SK-N-SH (cell line): ENCODE data around the gene RELB. TPM values are rescaled to one million over a fixed set of nuclear protein-coding genes. Genes with fewer than 3 reads are reported as not detected.

Experiments used
- CTCF ChIA-PET: fragments of 300-600, 350-600 bp; formaldehyde crosslinking; extraction: SDS; loops from one replicate; lab custom pipeline; 2021; lab: Yijun Ruan, JAX
- POLR2A ChIA-PET: fragments of 350-600 bp; sonication (Branson Sonifier 250); formaldehyde crosslinking; extraction: SDS; loops from one replicate; lab custom pipeline; 2020; ENCODE audit warnings: antibody characterized with exemption, inconsistent platforms; lab: Yijun Ruan, JAX
- DNase-seq: peaks from one replicate; pipeline ENCODE4 v3.0.0; 2012
- H2AFZ ChIP-seq: fragments of 200-600 bp; sonication (generic); 2 replicates; pipeline ENCODE4 v1.8.1; 2016; ENCODE audit warnings: antibody characterized with exemption, mild to moderate bottlenecking, low read depth
- H3F3A ChIP-seq: fragments of 200-600 bp; sonication (generic); replicated peaks from 2 replicates; pipeline ENCODE3; 2016; ENCODE audit warnings: antibody characterized with exemption, mild to moderate bottlenecking; ENCODE audit not compliant: insufficient read depth
- H3K27ac ChIP-seq, 2 experiments: fragments of 200-500 bp in 1 of 2; fragments of 200-600 bp in 1 of 2; sonication (Bioruptor generic) in 1 of 2; sonication (generic), shearing (Covaris generic) in 1 of 2; 2 replicates each; pipeline versions ENCODE4 v1.5.1 to v1.6.1; 2014 to 2016; ENCODE audit warnings: low read depth in 2 of 2, inconsistent platforms in 1 of 2, low read length in 1 of 2, mild to moderate bottlenecking in 1 of 2, mixed read lengths in 1 of 2
- H3K27me3 ChIP-seq: fragments of 200-600 bp; sonication (generic), shearing (Covaris generic); 2 replicates; pipeline ENCODE4 v1.6.1; 2016; ENCODE audit warnings: mixed run types; ENCODE audit not compliant: insufficient read depth
- H3K36me3 ChIP-seq, 2 experiments: fragments of 200-500 bp in 1 of 2; fragments of 200-600 bp in 1 of 2; sonication (Bioruptor generic) in 1 of 2; sonication (generic) in 1 of 2; replicated peaks in 1 of 2; 2 replicates each; pipeline versions ENCODE3 to v1.5.1; 2014 to 2016; ENCODE audit warnings: low read length in 1 of 2, mild to moderate bottlenecking in 1 of 2; ENCODE audit not compliant: insufficient read depth in 2 of 2, control insufficient read depth in 1 of 2
- H3K4me1 ChIP-seq, 2 experiments: fragments of 200-500 bp in 1 of 2; fragments of 200-600 bp in 1 of 2; sonication (Bioruptor generic) in 1 of 2; sonication (generic), shearing (Covaris generic) in 1 of 2; 2 replicates each; pipeline versions ENCODE4 v1.5.1 to v1.6.1; 2014 to 2016; ENCODE audit warnings: low read depth in 1 of 2, low read length in 1 of 2, mixed run types in 1 of 2; ENCODE audit not compliant: insufficient read depth in 2 of 2, control insufficient read depth in 1 of 2
- H3K4me2 ChIP-seq: fragments of 200-600 bp; sonication (generic), shearing (Covaris generic); 2 replicates; pipeline ENCODE4 v1.6.1; 2017; ENCODE audit warnings: mixed run types
- H3K4me3 ChIP-seq, 2 experiments: fragments of 200-500 bp in 1 of 2; fragments of 200-600 bp in 1 of 2; sonication (Bioruptor generic) in 1 of 2; sonication (generic), shearing (Covaris generic) in 1 of 2; 2 replicates each; pipeline versions ENCODE4 v1.5.1 to v1.8.1; 2014 to 2016; ENCODE audit warnings: low read depth in 2 of 2, inconsistent platforms in 1 of 2, low read length in 1 of 2, mild to moderate bottlenecking in 1 of 2, mixed read lengths in 1 of 2, moderate library complexity in 1 of 2
- H3K79me2 ChIP-seq: fragments of 200-600 bp; sonication (generic); 2 replicates; pipeline ENCODE4 v1.8.1; 2017; ENCODE audit warnings: mild to moderate bottlenecking; ENCODE audit not compliant: insufficient read depth
- H3K9ac ChIP-seq: fragments of 200-600 bp; sonication (generic); 2 replicates; pipeline ENCODE4 v1.6.1; 2017; ENCODE audit warnings: mixed run types
- H3K9me2 ChIP-seq: fragments of 200-600 bp; sonication (generic); 2 replicates; pipeline ENCODE4 v1.6.1; 2017; ENCODE audit warnings: mixed run types
- H3K9me3 ChIP-seq: fragments of 200-600 bp; sonication (generic); 2 replicates; pipeline ENCODE4 v1.6.1; 2017; ENCODE audit warnings: mixed run types, mild to moderate bottlenecking, moderate library complexity
- H4K20me1 ChIP-seq: fragments of 200-600 bp; sonication (generic); 2 replicates; pipeline ENCODE4 v1.6.1; 2017; ENCODE audit warnings: mild to moderate bottlenecking, mixed run types; ENCODE audit not compliant: insufficient read depth
- FOSL2 ChIP-seq: IDR thresholded peaks from 2 replicates; pipeline ENCODE4 v1.4.0; 2012; ENCODE audit warnings: low read depth, mild to moderate bottlenecking, moderate library complexity, borderline replicate concordance
- GABPA ChIP-seq: IDR thresholded peaks from 2 replicates; pipeline ENCODE4 v1.4.0; 2012; ENCODE audit warnings: low read depth, mild to moderate bottlenecking
- SIN3A ChIP-seq: IDR thresholded peaks from 2 replicates; pipeline ENCODE4 v1.6.1; 2012; ENCODE audit warnings: low read depth, mild to moderate bottlenecking, low read length, moderate library complexity, borderline replicate concordance
- WGBS: methylation state at CpG from one replicate; pipeline ENCODE4 v1.1.6; 2017; ENCODE audit warnings: low lambda C conversion rate; 5-methylcytosine and 5-hydroxymethylcytosine counted together
- polyA plus RNA-seq, 3 experiments: library from polyadenylated mRNA; depleted of rRNA; stranded (reverse); fragments of >200 nt; gene quantifications; 2 replicates each; pipeline ENCODE4 v1.2.3, GENCODE V29; 2012
- TF ChIP-seq, protein P1 (sequence below): fragments of 150-350 bp; IDR thresholded peaks from 2 replicates; pipeline ENCODE4 v1.6.1; 2017; ENCODE audit warnings: antibody characterized with exemption, low read length, low read depth, borderline replicate concordance
- TF ChIP-seq, protein P2 (sequence below): IDR thresholded peaks from 2 replicates; pipeline ENCODE4 v1.4.0; 2012; ENCODE audit warnings: low read depth, borderline replicate concordance

The RELB gene
- polyA plus RNA-seq, 1 of the 3 experiments (the other 2 are of a cell fraction), result 12.6 TPM

DNA sequence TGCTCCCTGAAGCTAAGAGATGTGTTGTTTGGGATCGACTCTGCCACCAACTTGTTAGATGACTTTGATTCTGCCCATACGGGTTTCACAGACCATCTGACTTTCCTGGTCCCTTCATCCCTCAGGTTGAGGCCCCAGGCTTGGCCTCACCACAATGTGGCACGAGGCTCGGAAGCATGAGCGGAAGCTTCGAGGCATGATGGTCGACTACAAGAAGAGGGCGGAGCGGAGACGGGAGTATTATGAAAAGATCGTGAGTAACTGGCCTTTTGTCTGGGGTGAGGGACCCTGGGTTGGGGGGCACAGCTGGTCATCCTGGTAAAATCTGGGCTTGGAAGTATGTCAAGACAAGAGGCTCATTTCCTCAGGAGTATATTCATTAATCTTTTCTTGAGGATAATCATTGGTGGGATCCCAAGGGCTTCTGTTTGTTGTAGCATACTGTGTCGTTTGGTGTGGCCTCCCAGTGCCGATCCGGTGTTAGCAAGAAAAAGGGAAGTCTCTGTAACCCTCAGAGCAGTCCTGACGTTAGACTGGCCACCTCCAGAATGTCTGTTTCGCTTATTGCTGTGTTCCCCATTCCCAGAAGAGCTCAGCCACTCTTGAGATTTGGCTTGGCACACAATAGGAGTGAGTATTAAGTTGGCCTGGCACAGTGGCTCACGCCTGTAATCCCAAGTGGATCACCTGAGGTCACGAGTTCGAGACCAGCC, 39.0 kb downstream of the RELB start:
- Histone ChIP-seq H4K20me1 (peaks cover 55% of the 10 kb centered on the region), H3K36me3 (peaks cover 38 to 42% of the 10 kb centered on the region in 2 experiments)

DNA sequence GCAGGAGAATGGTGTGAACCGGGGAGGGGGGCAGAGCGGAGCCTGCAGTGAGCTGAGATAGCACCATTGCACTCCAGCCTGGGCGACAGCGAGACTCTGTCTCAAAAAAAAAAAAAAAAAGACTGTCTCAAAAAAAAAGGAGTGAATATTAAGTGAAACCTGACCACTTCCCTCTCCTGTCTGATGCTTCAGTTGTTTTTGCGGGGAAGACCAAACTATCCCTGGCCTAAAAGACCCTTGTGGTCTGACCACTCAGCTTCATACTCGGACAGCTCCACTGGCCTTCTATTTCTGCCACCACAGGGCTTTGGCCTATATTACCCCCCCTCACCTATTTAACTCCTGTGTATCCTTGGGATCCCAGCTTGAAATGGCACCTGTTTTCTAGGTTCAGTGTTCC, 39.9 kb downstream of the RELB start:
- Histone ChIP-seq H4K20me1 (peaks cover 64% of the 10 kb centered on the region), H3K79me2 (peaks cover 73% of the 10 kb centered on the region), H3K9me3 (no peaks in the 10 kb centered on the region), H3K4me2 (no peak overlapping the region), H3K9me2 (no peaks in the 10 kb centered on the region), H3K4me1 (peaks cover 10 to 11% of the 10 kb centered on the region in 2 experiments; a peak in 3 of 4 replicates), H3K4me3 (no peak overlapping the region), H3K9ac (no peak overlapping the region), H3K36me3 (peaks cover 41 to 47% of the 10 kb centered on the region in 2 experiments), H3F3A (no peaks in the 10 kb centered on the region), H3K27ac (no peak overlapping the region), H3K27me3 (no peaks in the 10 kb centered on the region), H2AFZ (no peak overlapping the region)
- WGBS, result 93% methylated on average over 6 of the region's 6 CpGs
- CTCF ChIA-PET, result interaction anchor here (1.2 to 2.5 kb wide), 2 partner anchors 19 to 24 kb away, joined by 4 to 11 read pairs; no protein-coding TSS in a partner anchor
- POLR2A ChIA-PET, result interaction anchor here (0.7 to 1.3 kb wide), 2 partner anchors 9 to 69 kb away, joined by 4 read pairs; no protein-coding TSS in a partner anchor
- no peak for TF ChIP-seq SIN3A
- DNase-seq, result no peak

More for the DNA sequence above, 39.0 kb downstream of the RELB start:
- peaks cover 64% of the 10 kb centered on the region for H3K79me2 ChIP-seq
- no peak for TF ChIP-seq FOSL2
- TF ChIP-seq, protein P1, sequence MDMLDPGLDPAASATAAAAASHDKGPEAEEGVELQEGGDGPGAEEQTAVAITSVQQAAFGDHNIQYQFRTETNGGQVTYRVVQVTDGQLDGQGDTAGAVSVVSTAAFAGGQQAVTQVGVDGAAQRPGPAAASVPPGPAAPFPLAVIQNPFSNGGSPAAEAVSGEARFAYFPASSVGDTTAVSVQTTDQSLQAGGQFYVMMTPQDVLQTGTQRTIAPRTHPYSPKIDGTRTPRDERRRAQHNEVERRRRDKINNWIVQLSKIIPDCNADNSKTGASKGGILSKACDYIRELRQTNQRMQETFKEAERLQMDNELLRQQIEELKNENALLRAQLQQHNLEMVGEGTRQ, result no peak
- TF ChIP-seq, protein P2, sequence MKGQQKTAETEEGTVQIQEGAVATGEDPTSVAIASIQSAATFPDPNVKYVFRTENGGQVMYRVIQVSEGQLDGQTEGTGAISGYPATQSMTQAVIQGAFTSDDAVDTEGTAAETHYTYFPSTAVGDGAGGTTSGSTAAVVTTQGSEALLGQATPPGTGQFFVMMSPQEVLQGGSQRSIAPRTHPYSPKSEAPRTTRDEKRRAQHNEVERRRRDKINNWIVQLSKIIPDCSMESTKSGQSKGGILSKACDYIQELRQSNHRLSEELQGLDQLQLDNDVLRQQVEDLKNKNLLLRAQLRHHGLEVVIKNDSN, result no peak
- TF ChIP-seq GABPA, result no peak
- TF ChIP-seq, all 33 proteins: peak for 0
- Histone ChIP-seq H3K4me1 (peaks cover 10 to 11% of the 10 kb centered on the region in 2 experiments; a peak in 3 of 4 replicates), H3K9me3 (no peaks in the 10 kb centered on the region), H3K9me2 (no peaks in the 10 kb centered on the region), H3F3A (peaks cover 7% of the 10 kb centered on the region), H3K4me3 (peak overlapping the region; percentile 72 to 90), H3K27me3 (no peaks in the 10 kb centered on the region), H3K4me2 (peak overlapping the region; percentile 97), H3K9ac (peak overlapping the region; percentile 97), H2AFZ (no peak overlapping the region), H3K27ac (no peak overlapping the region; a peak in 1 of 4 replicates)
- 80% methylated on average over 19 of the region's 19 CpGs for WGBS
- ChIA-PET CTCF (interaction anchor here (1.4 to 2.5 kb wide), 3 partner anchors 19 to 298 kb away, joined by 3 to 17 read pairs (median 11); no protein-coding TSS in a partner anchor), POLR2A (interaction anchor here (0.7 to 1.3 kb wide), 2 partner anchors 10 to 68 kb away, joined by 4 read pairs; no protein-coding TSS in a partner anchor)
- no peak for DNase-seq
